ENCODE results near the gene ZNF408.
"Not testable (repeated sequence)": the region's sequence is repeated elsewhere in the genome, so short reads cannot be mapped to it uniquely, and the experiment has no call there.

The ZNF408 gene

GRCh38 chr11:46700241-46701077 lies at the start of gene ZNF408, which contains the start of gene ARHGAP1:
ZNF408 (plus strand) TSS chr11:46701031; CDS start chr11:46701048, 17 bp downstream.
ARHGAP1 (minus strand) TSS chr11:46700619; CDS start chr11:46696107, 4,512 bp downstream.
- peak; percentile 87 for DNase-seq

GRCh38 chr11:46655631-46656030 lies 45.2 kb upstream of the ZNF408 start:
- DNase-seq, result no peak

GRCh38 chr11:46657186-46657585 lies 43.6 kb upstream of the ZNF408 start:
- DNase-seq, result no peak

GRCh38 chr11:46658259-46658658 lies 42.6 kb upstream of the ZNF408 start:
- peak; percentile 11 for DNase-seq

GRCh38 chr11:46659908-46660307 lies 40.9 kb upstream of the ZNF408 start:
- DNase-seq, result peak; percentile 81

- DNase-seq, result no peak
These were observed 39.0 kb upstream of the ZNF408 start for GRCh38 chr11:46661836-46662235.

- DNase-seq, result no peak
These were observed 38.5 kb upstream of the ZNF408 start for GRCh38 chr11:46662366-46662765.

- no peak for DNase-seq
These were observed 37.4 kb upstream of the ZNF408 start for GRCh38 chr11:46663277-46663940.

GRCh38 chr11:46664612-46665011 lies 36.2 kb upstream of the ZNF408 start:
- no peak for DNase-seq

GRCh38 chr11:46665356-46665755 lies 35.5 kb upstream of the ZNF408 start:
- no peak for DNase-seq

GRCh38 chr11:46666516-46666915 lies 34.3 kb upstream of the ZNF408 start:
- DNase-seq, result no peak

GRCh38 chr11:46667043-46667481 lies 33.8 kb upstream of the ZNF408 start:
- DNase-seq, result no peak

GRCh38 chr11:46668480-46669085 lies 32.2 kb upstream of the ZNF408 start:
- no peak for DNase-seq

GRCh38 chr11:46669711-46670139 lies 31.1 kb upstream of the ZNF408 start:
- DNase-seq, result peak; percentile 25

- DNase-seq, result not testable (repeated sequence)
These were observed 30.3 kb upstream of the ZNF408 start for GRCh38 chr11:46670521-46670920.

- no peak for DNase-seq
These were observed 28.9 kb upstream of the ZNF408 start for GRCh38 chr11:46671958-46672315.

- peak; percentile 2 for DNase-seq
These were observed 28.4 kb upstream of the ZNF408 start for GRCh38 chr11:46672381-46672839.

- no peak for DNase-seq
These were observed 26.9 kb upstream of the ZNF408 start for GRCh38 chr11:46673713-46674462.

- DNase-seq, result peak; percentile 78
These were observed 26.2 kb upstream of the ZNF408 start for GRCh38 chr11:46674463-46675287.

- DNase-seq, result no peak
These were observed 25.5 kb upstream of the ZNF408 start for GRCh38 chr11:46675288-46675851.

- no peak for DNase-seq
These were observed 24.9 kb upstream of the ZNF408 start for GRCh38 chr11:46675949-46676348.
